ENCODE results near the gene CTSZ.

The CTSZ gene

DNA sequence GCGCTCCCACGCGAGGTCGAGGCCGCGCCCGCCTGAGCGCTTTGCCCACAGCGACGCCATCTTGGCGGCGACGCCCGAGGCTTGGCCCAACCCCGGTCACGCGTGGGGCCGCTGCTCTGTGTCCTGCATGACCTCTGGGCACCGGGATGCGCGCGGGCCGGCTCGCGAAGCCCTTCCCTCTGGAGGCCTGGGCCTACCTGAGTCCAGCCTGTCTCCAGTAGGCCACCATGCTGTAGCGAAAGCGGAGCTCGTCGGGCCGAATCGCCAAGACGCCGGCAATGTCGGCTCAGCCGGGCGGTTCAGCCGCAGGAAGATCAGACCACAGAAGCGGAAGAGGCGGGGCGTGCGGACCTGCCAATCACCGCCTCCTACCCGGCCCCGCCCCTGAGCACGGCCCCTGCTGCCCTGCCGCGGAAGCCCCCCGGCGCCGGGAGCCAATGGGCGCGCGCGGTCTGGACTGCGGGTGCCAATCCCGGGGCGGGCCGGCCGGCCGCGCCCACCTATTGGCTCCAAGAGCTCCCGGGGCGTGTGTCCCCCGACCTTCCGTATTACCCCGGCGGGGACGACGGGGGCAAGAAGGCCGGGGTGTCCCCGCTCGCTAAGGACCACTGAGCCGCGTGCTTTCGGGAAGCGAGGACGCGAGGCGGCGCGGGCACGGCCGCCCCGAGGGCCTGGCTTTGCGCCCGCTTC is 25.1 kb upstream of the CTSZ start, which contains the start of gene ATP5F1E:
Gene ATP5F1E (minus strand): TSS at position 313 of the 690 bp plus-strand sequence. CDS start 84 bp downstream, at position 229.
- peak; percentile 93 for DNase-seq (ENCODE audit: low read depth, low spot score)

DNA sequence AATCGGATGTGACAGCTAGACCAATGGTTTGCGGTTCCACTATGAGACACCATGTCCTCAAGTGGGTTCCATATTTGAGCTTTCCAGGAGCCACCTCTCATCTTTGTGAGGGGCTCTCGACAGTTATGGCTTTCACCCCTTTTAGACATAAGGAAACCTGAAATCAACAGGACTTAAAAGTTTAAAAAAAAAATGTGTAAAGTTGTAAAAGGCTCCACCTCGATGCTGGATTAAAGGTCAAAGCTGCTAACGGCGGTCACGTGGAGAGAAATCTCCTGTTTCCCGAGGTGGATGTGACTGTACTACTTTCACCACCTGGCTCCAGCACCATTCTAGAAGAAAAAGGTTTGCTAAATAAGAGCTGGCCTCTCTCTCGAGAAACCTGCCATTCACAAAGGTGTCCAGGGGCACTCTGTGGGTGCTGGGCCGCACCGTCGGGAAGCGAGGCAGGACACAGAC is 24.5 kb upstream of the CTSZ start:
- no peak for DNase-seq (ENCODE audit: low read depth, low spot score)

DNA sequence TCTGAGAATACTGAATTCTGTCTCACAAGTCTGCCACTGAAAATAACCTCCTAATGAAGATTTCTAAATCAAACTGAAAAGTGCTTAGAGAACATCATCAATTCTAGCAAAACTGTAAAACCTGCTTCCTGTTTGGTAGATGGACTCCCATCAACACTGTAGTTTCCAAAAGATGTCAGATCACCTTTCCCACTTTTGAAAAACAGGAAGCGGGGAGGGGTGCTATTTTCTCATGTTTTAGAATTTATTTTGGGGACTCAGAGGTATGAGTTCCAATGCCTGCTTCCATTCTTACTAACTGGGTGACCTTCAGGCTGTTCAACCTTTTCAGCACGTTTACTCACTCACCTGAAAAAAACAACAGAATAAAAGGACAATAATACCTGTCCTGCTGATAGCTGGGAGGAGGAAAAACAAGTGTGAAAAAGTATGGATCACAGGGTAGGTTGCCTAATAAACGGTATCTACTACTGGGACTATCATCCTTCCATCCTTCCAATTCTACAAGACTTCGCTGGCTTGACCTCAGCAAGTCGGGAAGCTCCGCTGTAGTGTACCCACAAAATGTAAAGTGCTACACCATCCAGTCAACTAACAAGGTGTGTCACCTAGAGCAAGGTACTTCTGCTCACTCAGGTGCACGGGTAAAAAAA is 24.0 kb upstream of the CTSZ start:
- no peak for DNase-seq (ENCODE audit: low read depth, low spot score)

DNA sequence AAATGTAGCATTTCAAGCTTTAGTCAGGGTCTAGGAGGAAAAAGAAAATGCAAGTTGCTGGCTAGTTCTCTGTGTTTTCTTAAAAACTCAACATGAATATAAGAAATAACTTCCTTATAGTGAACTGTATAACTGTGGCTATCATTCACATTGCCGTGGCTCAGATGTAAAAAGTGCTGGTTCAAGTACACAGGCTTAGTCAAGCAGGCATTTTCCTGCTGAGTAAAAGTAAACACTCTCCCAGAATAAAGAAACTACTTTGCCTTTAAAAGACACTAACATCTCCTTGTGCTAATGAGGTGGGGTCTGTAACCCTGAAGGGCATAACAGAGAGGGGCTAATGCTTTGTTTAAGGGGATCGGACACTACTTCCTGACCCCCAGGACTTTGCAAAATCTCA is 21.8 kb upstream of the CTSZ start:
- no peak for DNase-seq (ENCODE audit: low read depth, low spot score)

DNA sequence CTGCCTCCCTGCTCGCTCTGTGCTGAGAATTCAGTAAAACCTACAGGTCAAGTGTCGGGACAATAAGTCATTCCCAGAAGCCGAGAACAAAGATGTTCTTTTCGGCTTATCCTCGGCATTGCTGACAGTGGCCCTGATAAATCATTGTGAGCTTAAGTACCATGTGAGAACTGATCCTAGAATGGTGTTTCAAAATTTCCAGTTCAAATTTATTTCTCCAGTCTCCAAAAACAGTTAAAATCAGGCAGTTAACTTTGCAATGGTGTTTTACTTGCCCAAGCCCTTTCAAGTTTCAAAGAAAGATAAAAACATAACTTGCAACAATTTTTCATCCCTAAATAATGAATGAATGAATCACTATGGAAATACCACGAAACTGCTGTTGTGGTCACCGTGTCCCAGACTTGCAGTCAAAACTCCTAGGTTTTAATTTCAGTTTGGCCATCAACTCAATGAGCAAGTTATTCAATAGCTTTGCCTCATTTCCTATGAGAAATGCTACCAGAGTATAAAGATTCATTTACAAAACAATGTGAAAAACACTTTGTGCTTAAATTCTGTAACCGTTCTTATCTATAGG is 20.8 kb upstream of the CTSZ start:
- DNase-seq (ENCODE audit: low read depth, low spot score), result no peak

DNA sequence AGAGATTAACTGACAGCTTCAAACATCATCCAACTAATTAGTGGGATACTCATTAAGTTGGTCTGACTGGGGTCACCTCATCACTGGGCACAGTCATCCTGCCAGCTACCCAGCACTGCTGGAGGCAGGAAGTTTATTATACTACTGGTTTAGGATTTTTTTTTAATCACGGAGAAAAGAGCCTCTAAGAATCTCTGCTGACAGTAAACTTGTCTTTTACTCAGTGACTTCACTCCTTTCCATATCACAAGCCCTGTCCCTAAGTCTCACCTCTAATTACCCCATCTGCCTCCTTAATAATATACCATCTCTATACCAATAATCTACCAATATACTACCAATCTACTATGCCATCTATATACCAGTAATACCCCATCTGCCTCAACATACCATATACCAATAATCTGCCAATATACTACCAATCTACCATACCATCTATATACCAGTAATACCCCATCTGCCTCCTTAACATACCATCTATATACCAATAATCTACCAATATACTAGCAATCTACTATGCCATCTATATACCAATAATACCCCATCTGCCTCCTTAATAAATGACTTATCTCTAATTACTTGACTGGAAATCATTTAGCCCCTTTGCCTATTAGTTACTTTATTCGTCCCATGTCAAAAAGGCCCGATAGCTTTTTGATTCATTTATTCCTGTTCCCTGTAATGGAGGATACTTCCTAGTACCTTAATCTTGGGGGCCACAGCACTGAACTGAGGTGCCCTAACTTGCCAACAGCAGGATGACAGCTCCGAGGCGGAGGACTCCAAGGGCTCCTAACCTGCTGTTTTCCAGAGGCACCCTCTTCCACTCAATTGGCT is 20.1 kb upstream of the CTSZ start:
- DNase-seq (ENCODE audit: low read depth, low spot score), result no peak

DNA sequence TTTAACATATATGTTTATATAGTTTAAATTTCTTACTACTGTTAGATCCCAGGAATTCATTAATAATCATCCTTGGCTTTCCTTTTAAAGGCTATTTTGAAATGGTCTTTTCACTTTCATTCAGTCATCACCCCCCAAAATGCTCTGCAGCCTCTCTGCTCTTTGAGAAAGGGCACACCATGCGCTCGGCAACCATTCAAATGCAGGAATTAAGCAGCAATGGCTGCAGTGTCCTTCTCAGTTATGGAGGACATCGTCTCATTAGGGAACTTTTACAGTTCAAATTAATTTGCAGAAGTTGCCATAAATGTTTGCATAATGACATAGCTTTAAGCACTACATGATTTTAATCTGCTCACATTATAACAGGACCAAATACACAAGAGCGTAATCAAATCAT is 18.5 kb upstream of the CTSZ start:
- DNase-seq (ENCODE audit: low read depth, low spot score), result no peak

DNA sequence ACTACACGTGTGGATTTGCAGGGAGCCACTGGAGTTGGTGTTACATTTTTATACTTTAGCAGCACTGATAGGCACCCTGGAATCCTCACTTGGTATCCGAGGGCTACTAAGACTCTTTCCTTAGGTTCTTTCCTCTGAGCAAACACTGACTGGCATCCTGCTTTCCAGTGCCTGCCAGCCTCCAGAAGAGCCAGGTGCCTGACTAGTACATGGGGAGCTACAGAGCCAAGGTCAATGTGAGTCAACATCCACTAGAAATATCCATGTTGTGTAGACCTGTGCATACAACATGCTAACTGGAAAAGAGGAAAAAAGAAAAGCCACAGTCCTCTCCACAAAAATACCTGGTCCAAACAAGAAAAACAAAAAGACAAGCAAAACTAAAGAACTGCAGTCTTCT is 18.0 kb upstream of the CTSZ start:
- no peak for DNase-seq (ENCODE audit: low read depth, low spot score)

DNA sequence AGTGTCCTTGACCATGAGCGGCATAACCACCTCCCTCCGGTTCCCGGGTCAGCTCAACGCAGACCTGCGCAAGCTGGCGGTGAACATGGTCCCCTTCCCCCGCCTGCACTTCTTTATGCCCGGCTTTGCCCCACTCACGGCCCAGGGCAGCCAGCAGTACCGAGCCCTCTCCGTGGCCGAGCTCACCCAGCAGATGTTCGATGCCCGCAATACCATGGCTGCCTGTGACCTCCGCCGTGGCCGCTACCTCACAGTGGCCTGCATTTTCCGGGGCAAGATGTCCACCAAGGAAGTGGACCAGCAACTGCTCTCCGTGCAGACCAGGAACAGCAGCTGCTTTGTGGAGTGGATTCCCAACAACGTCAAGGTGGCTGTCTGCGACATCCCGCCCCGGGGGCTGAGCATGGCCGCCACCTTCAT is 17.1 kb upstream of the CTSZ start:
- DNase-seq (ENCODE audit: low read depth, low spot score), result no peak

DNA sequence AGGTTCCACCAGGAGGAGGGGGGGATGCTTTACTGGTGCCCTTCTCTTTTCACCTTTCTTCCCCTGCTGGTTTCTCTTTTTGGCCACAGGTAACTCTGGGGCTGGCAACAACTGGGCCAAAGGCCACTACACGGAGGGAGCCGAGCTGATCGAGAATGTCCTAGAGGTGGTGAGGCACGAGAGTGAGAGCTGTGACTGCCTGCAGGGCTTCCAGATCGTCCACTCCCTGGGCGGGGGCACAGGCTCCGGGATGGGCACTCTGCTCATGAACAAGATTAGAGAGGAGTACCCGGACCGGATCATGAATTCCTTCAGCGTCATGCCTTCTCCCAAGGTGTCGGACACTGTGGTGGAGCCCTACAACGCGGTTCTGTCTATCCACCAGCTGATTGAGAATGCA is 16.6 kb upstream of the CTSZ start:
- no peak for DNase-seq (ENCODE audit: low read depth, low spot score)

DNA sequence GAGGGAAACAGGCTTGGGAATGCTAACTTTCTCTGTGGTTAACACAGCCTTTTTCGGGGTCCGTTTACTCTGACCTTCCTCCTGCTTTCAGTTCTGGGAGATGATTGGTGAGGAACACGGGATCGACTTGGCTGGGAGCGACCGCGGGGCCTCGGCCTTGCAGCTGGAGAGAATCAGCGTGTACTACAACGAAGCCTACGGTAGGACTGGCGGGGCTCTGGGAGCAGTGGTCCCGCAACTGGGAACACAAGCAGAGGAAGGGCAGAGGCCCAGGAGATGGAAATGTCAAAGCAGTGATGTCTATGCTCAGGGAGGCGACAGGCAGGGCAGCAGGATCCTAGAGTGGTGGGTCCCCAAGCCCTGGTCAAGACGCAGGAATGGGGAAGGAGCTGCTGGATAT is 15.7 kb upstream of the CTSZ start:
- no peak for DNase-seq (ENCODE audit: low read depth, low spot score)

DNA sequence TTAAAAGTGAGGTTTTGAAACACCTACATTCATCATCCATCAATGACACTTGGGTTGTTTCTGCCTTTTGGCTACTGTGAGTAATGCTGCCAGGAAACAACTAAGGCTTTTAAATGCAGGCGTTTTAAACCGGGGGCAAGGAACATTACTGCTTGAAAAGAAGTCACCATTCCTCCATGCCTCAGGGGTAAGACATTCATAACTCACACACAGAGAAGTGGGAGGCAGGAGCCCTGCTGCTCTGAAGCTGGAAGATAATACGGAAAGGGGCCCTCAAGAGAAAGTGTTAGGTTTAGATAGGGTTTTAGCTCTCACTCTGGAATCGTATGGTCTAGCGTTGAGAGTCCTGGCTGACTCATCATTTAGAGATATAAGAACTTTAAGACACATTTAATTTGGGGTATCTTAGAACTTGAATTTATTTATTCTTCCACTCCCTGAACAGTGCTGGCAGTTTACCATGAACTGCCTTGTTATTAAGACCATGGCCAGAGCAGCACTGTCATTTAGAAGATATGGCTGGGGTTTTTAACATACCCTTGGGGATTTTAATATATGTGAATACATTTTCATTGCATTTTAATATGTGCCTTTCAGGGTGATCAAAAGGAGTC is 14.0 kb upstream of the CTSZ start:
- DNase-seq (ENCODE audit: low read depth, low spot score), result no peak

DNA sequence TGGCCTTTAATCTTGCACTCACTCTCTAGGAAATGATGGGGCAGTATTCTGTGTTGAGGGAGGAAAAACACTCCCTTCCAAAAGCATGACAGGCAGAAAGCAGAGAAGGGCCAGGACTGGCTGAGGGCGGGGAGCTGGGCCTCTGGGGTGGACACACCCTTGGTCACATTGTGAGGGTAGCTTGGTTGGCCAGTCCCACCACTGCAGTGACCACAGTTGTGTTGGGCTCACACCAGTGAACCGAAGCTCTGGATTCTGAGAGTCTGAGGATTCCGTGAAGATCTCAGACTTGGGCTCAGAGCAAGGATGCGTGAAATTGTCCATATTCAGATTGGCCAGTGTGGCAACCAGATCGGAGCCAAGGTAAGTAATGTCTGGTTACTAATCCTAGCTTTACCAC is 12.2 kb upstream of the CTSZ start, which contains the start of gene TUBB1:
Gene TUBB1 (plus strand): TSS at position 213 of the 400 bp plus-strand sequence. CDS start 94 bp downstream, at position 307.
- no peak for DNase-seq (ENCODE audit: low read depth, low spot score)

DNA sequence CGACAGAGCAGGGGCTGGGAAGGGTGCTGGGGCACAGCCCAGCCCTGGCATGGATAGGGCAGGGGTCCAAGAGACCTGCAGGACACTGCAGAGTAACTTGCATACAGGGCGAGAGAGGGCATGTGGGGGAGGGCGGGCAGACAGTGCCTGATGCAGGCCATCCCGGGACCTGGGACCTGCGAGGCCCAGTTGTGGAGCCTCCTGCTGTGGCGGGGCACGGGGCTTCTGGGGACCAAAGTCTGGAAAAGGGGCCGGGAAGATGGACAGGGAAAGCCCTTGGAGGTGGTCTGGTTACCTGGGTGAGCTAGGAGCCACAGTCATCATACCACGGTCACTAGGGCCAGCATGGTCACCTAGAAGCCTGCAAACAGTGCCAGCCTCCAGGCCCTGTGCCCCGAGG is 11.8 kb upstream of the CTSZ start:
- DNase-seq (ENCODE audit: low read depth, low spot score), result no peak

DNA sequence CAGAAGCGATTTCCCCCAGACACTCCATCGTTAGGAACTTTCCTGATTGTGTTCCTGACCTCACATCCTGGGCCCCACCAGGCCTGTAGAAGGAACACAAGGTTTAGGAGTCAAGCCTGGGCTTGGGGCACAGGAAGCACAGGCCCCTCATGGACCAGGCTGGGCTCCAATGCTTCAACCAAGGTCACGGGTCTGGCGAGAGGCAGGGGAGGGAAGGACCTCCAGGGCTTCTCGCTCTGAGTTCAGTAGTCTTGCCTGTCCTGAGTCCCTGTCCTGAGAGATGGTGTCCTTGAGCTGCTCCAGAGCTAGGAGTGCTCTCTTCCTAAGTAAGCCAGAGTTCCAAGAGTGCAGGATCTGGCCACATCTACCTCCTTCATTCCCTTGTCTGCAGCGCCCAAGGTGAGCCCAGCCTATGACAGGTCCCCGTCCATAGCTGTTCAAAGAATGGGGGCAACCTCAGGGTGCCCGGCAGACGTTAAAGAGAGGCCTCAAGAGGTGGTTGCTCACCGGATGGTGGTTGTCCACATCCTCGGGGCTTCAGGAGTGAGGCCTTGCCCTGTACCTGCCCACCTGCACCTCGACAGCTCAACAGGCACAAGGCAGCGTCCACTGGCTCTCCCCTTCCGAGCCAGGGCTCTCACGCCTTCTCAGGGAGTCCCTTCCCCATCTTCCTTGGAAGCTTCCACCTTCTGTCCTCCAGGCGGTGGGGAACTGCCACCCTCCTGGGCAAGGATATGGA is 10.6 kb upstream of the CTSZ start:
- DNase-seq (ENCODE audit: low read depth, low spot score), result no peak

DNA sequence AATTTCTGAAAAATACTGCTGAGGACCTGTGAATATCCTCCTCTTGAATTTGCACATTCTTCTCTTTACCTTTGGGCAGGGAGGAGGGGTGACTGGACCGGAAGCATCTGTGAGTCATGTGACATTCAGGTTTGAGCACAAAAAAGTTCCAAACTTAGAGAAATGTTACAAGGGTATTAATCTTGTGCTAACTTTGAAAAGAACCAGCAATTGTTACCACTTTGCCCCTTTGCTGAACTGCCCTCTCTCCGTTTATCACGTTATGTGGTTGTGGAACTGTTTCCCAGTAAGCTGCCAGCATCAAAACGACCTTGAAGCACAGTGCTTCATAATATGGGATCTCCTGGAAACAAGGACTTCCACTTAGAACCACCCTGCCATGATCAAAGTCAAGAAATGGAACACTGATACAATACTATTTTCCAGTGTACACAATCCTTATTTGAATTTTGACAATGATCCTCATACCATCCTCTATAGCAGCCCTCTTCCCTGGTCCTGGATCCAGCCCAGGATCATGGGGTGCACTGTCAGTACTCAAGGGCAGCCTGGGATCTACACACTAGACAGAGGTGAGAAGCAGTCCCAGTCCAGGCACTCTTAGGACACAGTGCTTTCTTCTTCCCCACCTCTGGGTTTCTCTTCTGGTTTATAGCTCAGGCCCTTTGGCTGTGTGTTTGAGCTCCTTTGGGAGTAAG is 9.9 kb upstream of the CTSZ start:
- DNase-seq (ENCODE audit: low read depth, low spot score), result no peak

DNA sequence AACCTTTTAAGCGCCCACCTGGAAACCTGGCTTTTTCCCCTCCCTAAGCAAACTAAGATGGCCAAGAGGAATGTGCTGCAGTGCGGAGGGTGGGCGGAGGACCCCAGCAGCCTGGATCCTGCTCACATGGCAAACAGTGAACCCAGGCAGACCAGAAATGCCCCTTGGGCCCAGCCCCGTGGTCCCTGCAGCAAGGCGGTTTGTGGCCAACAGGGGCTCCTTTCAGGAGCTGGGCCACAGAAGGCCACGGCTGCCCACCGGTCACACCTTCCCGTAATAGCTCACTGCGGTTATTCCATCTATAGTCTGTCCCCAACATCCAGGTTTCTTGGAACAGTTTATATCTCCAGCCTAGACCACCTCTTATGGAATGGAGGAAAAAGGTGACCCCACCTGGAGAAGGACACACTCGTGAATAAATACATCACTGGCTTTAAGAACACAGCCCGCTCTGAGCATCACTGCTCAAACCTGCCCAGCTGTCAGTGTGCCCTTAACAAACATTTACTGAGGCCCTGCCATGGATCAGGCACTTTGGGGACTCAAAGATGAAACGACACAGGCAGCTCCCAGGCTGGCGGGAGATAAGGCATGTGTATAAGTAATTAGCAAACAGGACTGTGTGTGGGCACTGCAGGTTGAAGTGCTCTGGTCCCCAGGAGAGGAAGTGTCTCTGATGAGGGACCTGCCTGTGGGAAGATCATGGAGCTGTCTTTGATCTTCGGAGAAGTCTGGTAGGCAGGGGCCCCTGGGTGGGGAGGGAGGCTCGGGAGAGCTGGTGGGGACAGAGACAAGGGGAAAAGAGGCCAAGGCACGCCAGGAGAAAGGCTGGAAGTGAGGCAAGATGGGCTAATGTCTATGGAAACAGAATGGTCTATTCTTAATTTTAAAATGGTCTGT is 9.0 kb upstream of the CTSZ start:
- no peak for DNase-seq (ENCODE audit: low read depth, low spot score)

DNA sequence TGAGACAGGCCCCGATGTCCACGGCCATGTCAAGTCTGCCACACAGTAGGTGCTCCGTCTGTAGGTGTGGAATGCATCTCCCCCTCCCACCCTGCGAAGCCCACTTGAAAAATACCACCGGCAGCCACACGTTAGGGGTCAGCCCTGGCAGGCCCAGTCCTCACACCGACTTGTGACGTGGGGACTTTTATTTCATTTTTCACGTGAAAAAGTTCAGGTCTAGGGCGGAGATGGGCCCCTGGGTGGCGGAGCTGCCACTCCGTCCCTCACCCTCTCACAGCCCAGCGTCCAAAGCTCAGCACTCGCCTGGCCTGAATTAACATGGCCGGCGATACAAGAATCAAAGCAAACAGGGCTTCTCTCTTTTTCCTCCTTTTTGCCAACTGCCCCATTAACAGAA is 8.4 kb upstream of the CTSZ start:
- no peak for DNase-seq (ENCODE audit: low read depth, low spot score)

DNA sequence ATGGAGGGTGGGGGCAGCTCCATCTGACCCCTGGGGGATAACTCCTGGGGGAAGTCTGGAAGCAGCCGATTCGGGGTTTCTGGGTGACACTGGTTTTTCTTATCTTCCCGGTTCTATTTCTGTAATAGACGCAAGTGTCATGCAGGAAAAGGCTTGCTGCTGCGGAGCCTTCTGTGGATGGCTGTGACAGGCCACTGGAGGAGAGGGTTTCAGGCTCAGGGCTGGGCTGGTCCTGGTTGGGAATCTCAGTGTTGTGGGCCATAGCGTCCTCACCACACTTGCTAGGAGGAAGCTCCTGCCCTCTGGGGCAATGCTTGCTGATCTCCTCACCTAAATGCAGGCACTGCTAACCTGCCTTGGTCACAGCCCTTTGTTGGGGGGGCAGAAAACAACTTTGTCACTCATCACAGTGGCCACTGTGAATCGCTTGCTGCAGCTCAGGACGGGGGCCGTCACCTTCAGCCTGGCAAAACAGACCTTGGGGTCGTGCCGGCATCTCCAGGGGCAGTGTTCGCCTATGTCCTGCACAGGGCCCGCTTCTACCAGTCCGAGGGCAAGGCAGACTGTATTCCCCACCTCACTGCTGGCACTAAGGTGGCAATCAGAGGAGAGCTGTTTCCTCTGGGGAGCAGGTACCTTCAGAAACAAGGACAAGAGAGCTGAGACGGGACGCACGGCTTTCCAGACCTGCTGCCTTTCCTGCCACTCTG is 7.8 kb upstream of the CTSZ start:
- no peak for DNase-seq (ENCODE audit: low read depth, low spot score)
